ENCODE data around the gene SMOC2. TPM values are rescaled to one million over a fixed set of nuclear protein-coding genes. Genes with fewer than 3 reads are reported as not detected.

SMOC2 gene
- total and polyA plus RNA-seq, 2 of the 4 experiments (the other 2 are of a cell fraction), result not detected

GRCh38 chr6:168410035-168410434 is 30.9 kb upstream of the SMOC2 start:
- WGBS, 2 experiments (ENCODE audit: extremely low coverage in 2 of 2, insufficient read length in 1 of 2), result no CpG with 5 or more reads among the region's 8 CpGs

More at GRCh38 chr6:168410035-168410434, 30.9 kb upstream of the SMOC2 start:
- H3K9ac ChIP-seq (ENCODE audit: low read depth, low read length), result no peak overlapping the region
- no peaks in the 10 kb centered on the region for H3K4me1 ChIP-seq (ENCODE audit: control insufficient read depth, insufficient read depth, low read length)
- TF ChIP-seq CHD1 (IDR thresholded peaks at IDR 0.05; ENCODE audit: low read depth, low read length) (no peak), RAD21 (IDR thresholded peaks at IDR 0.05; ENCODE audit: low read length) (no peak), MAZ (IDR thresholded peaks at IDR 0.05; ENCODE audit: borderline replicate concordance, low read depth, low read length) (no peak), BHLHE40 (IDR thresholded peaks at IDR 0.05; ENCODE audit: low read depth, low read length) (no peak), CTCF (conservative IDR thresholded peaks at IDR 0.05; ENCODE audit: low read depth, low read length) (no peak), SMC3 (IDR thresholded peaks at IDR 0.05; ENCODE audit: low read depth, low read length) (no peak), NFE2L2 (IDR thresholded peaks at IDR 0.05; ENCODE audit: low read depth, low read length) (no peak), MAFK (IDR thresholded peaks at IDR 0.05; ENCODE audit: low read depth, low read length) (no peak)
- no peak overlapping the region for H2BK20ac ChIP-seq (ENCODE audit: low read depth, low read length)
- no peaks in the 10 kb centered on the region for H3K79me1 ChIP-seq (ENCODE audit: low read depth in 1 of 2, low read length in 2 of 2)
- H3K36me3 ChIP-seq (ENCODE audit: control insufficient read depth, insufficient read depth, low read length), result no peaks in the 10 kb centered on the region
- no peak overlapping the region for H2AK9ac ChIP-seq (replicated peaks; ENCODE audit: low read depth, low read length, poor library complexity)
- no peaks in the 10 kb centered on the region for H3K27me3 ChIP-seq (ENCODE audit: control insufficient read depth, insufficient read depth, low read length)
- no peak overlapping the region for H3K56ac ChIP-seq (ENCODE audit: extremely low read depth, insufficient read depth, low read length)
- H2AFZ ChIP-seq (replicated peaks; ENCODE audit: low read length, poor library complexity), result no peak overlapping the region
- H3K4ac ChIP-seq (ENCODE audit: low read depth, low read length), result no peak overlapping the region
- no peak overlapping the region for H2BK120ac ChIP-seq (ENCODE audit: low read depth, low read length)
- in situ Hi-C loops (cut with MboI; ENCODE audit: low sequenced_read_pairs), result no loop called here
- intact Hi-C loops (cut with micrococcal nuclease), result no loop called here
- H4K91ac ChIP-seq (ENCODE audit: insufficient read depth, low read depth, low read length), result no peak overlapping the region
- H4K8ac ChIP-seq (ENCODE audit: low read depth in 2 of 2, low read length in 2 of 2), result no peak overlapping the region
- no peak for DNase-seq
- H2BK5ac ChIP-seq (ENCODE audit: low read depth, low read length, poor library complexity, severe bottlenecking), result no peak overlapping the region
- no peak overlapping the region for H2AK5ac ChIP-seq (ENCODE audit: low read depth, low read length)
- BruUV-seq (replicated peaks), result no TSS peak
- H3K18ac ChIP-seq (ENCODE audit: low read depth, low read length), result no peak overlapping the region
- H3K4me3 ChIP-seq (ENCODE audit: insufficient read depth, low read depth, low read length), result no peak overlapping the region
- ChIA-PET CTCF (no interaction called here), POLR2A (ENCODE audit: unreplicated experiment) (no interaction called here)
- dilution Hi-C loops (cut with HindIII; ENCODE audit: low sequenced_read_pairs, unreplicated experiment), result no loop called here
- H3K9me3 ChIP-seq (ENCODE audit: control insufficient read depth, insufficient read depth, low read length), result peaks cover 51% of the 10 kb centered on the region
- no peak overlapping the region for H2BK15ac ChIP-seq (ENCODE audit: low read depth, low read length)
- no peak overlapping the region for H3K23ac ChIP-seq (ENCODE audit: low read depth, low read length)
- H4K5ac ChIP-seq (ENCODE audit: low read depth, low read length), result no peak overlapping the region
- H3K9me1 ChIP-seq (ENCODE audit: insufficient read depth, low read length), result no peaks in the 10 kb centered on the region
- no peak overlapping the region for H3K14ac ChIP-seq (replicated peaks; ENCODE audit: low read depth, low read length)
- no peak for ATAC-seq (ENCODE audit: low read depth)
- H4K20me1 ChIP-seq (ENCODE audit: insufficient read depth, low read length), result no peaks in the 10 kb centered on the region
- H3K4me2 ChIP-seq (ENCODE audit: low read depth, low read length), result no peak overlapping the region
- H3K27ac ChIP-seq (ENCODE audit: insufficient read depth, low read length), result no peak overlapping the region

Measured in IMR-90 (cell line).